ENCODE data around the gene BTBD8.
"Not testable (repeated sequence)": the region's sequence is repeated elsewhere in the genome, so short reads cannot be mapped to it uniquely, and the experiment has no call there.

Gene BTBD8

DNA sequence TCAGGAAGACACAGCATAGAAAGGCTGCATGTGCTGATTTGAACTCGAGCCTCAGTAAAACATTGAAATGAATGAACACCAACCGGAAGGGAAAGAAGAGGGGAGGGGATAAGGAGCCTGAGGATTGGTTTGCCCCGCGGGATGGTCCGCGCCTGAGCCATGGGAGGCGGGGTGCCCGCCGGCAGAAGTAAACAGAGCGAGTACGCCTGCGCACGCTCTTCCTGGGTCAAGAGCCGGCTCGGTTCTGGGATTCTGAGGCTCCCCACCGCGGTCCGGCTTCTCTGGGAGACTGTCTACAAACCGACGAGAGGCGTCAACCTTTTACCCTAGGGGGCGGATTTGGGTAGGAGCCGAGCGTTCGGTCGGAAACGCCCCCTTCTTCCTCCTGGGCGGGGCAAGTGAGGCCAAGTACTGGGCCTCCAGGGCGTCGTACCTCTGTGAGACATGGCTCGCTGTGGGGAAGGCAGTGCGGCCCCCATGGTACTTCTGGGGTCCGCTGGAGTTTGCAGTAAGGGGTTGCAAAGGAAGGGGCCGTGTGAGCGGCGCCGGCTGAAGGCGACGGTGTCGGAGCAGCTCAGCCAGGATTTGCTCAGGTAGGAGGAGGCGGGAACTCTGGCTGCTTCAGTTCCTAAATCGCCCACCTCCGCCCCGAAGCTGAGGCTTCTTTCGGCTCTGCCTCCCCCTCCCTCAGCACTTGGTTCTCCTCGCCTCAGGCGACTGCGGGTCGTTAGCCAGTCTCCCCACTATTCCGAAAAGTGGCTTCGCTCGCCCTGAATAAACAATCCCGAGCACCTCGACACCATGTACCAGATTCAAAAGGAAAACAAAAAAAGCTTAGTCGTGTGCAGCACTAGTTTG is at the start of gene BTBD8:
TSS of gene BTBD8 (plus strand) at position 218 of the 858 bp plus-strand sequence. CDS start at position 445, 227 bp downstream.
- peak; percentile 53 to 59 (median 55) for DNase-seq (ENCODE audit: low read depth in 2 of 3, low spot score in 2 of 3)

DNA sequence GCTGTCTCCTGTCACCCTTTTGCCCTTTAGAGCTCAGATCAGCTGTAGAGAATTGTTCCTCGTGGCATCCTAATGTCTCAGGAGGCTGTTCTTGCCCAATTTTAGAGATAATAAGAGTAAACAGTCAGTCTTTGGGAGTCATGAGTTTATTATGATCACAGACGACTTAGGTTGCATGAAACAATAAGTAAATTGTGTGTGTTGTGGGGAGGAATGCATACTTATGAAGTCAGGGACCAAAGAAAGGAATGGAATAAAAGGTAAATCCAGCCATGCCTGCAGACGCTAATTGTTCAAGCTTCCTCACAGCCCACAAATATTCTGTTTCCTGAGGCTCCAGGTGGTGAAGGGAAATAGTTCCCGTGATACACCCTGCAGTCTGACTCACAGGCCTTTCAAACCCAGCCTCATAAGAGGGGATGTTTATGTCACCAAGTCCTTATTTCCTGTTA is 49.5 kb upstream of the BTBD8 start:
- DNase-seq (ENCODE audit: low read depth in 2 of 3, low spot score in 2 of 3) = no peak

DNA sequence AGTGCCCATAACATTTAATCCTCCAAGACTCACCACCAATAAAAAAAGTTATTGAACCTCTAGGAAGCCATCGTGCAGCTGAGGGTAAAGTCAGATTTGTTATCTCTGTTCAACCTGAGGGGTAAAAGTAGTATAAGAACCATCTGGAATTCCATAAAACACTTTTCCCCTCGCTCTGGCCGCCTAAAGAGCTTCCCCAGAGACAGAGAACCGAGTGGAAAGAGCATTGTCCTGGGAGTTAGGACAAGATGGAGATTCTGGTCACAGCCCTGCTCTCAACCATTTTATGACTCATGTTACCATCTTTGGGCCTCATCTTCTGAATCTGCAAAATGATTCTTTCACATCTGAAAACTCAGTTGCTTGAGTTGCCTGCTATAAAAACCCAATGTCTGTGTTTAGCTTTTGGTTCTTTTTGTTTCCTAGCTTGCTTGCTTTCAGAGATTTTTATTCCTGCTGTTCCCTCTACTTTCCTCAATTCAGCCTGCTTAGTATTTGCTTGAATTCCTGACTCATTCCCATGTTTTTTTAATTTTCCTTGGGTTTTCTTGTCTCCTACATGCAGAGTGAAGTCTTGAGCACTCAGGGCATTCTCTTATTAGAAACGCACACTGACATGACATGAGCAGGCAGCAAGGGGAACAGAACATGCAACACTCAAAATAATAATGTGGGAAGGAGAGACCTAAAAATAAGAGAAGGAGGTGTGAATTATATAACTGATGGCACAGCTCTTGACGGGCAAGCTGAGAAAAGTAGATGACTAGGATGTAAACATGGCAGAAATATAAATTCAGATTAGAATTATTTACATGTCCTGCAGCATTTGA is 48.6 kb upstream of the BTBD8 start:
- no peak for DNase-seq (ENCODE audit: low read depth in 2 of 3, low spot score in 2 of 3)

DNA sequence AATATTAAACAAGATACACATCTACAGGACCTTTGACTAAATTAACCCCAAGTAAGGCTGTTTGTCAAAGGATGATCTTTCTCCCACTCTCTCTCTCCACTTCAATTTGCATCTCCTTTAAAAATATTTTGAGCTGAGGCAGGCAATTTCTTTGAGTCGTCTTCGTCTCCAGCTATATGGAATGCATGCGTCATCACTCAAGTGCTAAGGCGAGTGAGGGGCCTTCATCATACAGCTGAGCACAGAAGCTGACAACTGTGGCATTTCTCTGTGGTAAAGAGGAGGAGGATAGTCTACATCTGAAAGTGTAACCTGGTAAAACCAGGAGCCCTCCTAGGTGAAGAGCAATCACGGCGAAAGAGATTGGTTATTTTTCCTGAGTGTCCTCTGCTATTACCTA is 42.7 kb upstream of the BTBD8 start:
- DNase-seq (ENCODE audit: low read depth in 2 of 3, low spot score in 2 of 3) = no peak

GRCh38 chr1:92038695-92039346 is 41.3 kb upstream of the BTBD8 start:
- no peak for DNase-seq (ENCODE audit: low read depth in 2 of 3, low spot score in 2 of 3)

DNA sequence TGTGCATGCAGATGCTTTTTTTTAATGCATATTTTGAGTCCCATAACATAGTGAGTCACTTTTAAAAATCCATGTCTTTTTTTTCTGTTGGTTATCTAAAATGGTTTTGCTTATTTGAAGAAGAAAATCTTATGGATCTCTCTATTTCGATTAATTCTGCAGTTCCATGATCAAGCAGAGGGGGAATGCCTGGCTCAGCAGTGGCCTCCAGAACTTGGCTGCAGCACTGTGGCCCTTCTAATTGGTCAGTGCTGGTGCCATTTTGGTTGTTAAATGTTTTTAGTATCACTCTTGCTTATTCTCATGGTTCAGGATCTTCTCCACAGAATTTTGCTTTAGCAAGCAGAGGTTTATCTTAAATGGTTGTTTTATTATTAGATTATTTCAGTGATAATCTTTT is 39.2 kb upstream of the BTBD8 start:
- no peak for DNase-seq (ENCODE audit: low read depth in 2 of 3, low spot score in 2 of 3)

- no peak for DNase-seq (ENCODE audit: low read depth in 2 of 3, low spot score in 2 of 3)
Measured at GRCh38 chr1:92043621-92044020, 36.5 kb upstream of the BTBD8 start.

GRCh38 chr1:92045766-92046495 is 34.2 kb upstream of the BTBD8 start:
- no peak for DNase-seq (ENCODE audit: low read depth in 2 of 3, low spot score in 2 of 3)

GRCh38 chr1:92051948-92052347 is 28.2 kb upstream of the BTBD8 start:
- no peak for DNase-seq (ENCODE audit: low read depth in 2 of 3, low spot score in 2 of 3)

DNA sequence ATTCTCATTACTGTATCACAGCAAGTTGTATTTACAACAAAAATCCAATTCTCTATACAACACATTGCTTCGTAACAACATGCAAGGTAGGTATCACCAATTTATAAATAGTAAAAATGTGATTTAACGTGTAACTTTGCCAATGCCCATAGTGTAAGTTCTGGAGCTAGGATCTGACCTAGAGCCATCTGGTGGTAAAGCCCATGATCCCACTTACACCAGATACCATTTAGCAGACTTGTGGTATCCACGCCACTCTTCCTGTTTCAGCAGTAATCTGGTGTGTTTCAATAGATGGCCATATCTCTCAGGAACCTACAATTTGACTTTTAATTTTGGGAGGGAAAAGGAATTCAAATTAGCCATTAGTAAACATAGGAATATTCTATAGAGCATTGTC is 15.1 kb upstream of the BTBD8 start:
- no peak for DNase-seq (ENCODE audit: low read depth in 2 of 3, low spot score in 2 of 3)

DNA sequence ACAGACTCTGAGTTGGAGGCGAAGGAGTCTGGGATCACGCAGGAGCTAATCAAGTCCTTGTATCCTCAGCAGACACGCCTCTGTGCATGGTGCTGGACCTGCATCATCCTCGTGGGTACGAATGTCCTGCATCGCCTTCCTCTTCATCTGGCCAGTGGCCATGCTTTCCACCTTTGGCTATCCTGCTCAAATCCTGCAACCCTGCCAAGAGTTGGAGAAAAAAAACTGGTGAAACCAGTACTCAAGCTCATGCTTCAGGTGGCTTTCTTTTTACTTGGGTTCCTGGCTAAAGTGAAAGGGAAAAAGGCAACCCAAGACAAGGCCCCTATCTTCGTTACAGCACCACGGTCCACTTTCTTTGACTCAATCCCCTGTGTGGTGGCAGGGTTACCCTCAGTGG is 13.8 kb upstream of the BTBD8 start:
- DNase-seq (ENCODE audit: low read depth in 2 of 3, low spot score in 2 of 3) = no peak

GRCh38 chr1:92070892-92071291 is 9.3 kb upstream of the BTBD8 start:
- DNase-seq (ENCODE audit: low read depth in 2 of 3, low spot score in 2 of 3) = no peak

GRCh38 chr1:92074446-92074845 is 5.7 kb upstream of the BTBD8 start:
- DNase-seq (ENCODE audit: low read depth in 2 of 3, low spot score in 2 of 3) = not testable (repeated sequence)

DNA sequence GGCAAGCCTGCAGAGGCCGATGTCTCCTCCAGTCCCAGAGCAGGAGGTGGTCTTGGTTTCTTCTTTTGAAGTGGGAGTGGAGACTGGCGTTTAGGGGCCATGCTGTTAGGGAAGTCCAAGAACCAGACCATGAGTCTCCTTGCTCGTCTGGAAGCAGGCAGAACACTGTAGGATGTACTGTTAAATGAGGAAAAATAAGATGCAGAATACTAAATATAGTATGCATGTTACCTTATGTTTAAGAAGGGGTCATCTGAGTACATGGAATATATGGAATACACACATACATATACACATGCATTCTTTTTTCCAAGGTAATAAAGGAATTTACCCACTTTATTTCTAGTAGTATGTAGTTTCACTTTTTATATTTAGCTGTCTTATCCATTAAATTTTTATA is 4.8 kb upstream of the BTBD8 start, which contains the start of gene SETSIP:
TSS of gene SETSIP (minus strand) at position 101 of the 400 bp plus-strand sequence. CDS start at position 101, 0 bp downstream.
- DNase-seq (ENCODE audit: low read depth in 2 of 3, low spot score in 2 of 3) = no peak

DNA sequence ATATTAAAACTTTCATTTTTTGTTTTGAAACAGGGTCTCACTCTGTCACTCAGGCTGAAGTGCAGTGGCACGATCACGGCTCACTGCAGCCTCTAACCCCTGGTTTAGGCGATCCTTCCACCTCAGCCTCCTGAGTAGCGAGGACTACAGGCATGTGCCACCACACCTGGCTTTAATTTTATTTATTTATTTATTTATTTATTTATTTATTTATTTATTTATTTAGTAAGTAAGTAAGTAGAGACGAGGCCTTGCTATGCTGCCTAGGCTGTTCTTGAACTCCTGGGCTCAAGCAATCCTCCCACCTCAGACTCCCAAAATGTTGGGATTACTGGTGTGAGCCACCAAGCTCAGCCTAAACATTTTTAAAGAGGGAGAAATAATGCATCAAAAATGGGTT is 3.8 kb upstream of the BTBD8 start:
- DNase-seq (ENCODE audit: low read depth in 2 of 3, low spot score in 2 of 3) = no peak

DNA sequence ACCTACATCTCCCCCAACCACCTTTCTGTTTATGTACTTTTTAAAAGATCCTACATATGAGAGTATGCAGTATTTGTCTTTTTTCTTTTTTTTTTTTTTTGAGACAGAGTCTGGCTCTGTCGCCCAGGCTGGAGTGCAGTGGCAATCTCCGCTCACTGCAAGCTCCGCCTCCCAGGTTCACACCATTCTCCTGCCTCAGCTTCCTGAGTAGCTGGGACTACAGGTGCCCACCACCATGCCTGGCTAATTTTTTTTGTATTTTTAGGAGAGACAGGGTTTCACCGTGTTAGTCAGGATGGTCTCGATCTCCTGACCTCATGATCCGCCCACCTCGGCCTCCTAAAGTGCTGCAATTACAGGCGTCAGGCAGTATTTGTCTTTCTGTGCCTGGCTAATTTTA is 2.1 kb upstream of the BTBD8 start:
- DNase-seq (ENCODE audit: low read depth in 2 of 3, low spot score in 2 of 3) = not testable (repeated sequence)

GRCh38 chr1:92079441-92079840 is 704 bp upstream of the BTBD8 start:
- DNase-seq (ENCODE audit: low read depth in 2 of 3, low spot score in 2 of 3) = no peak

DNA sequence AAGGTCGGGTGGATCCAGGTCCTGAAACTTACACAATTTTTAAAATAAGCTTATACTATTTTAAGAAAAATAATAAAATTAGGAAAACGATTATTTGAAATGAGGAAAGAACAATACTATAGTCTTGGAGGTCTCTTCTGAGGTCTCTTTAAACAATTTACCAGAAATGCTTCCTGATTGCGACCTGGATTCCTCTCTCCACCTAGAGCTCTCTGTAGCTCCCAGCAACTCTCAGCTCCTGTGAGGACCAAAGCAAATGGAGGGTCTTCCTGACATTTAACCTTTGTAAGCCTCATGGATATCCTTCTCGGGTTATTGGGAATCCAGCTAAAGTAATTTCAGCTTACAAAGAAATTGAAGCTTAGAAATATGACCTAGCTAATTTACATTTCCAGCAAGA is 886 bp downstream of the BTBD8 start:
- DNase-seq (ENCODE audit: low read depth in 2 of 3, low spot score in 2 of 3) = no peak

DNA sequence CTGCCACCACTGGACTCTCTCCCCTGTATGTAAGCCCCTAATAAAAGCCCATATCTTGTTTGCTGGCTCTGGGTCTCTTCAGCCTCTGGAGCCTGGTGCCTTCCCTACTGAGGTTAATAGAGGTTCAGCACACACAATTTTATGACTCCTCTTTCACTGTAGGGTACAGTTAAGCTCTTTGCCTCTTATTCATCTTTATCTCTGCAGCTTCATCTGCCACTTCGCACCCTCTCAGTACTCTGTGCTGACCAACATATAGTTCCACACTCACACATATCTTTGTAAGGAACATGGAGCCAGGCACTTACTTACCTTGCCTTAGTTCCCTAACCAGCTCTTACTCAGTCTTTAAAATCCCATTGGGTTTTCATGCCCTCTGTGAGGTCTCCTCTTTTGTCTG is 4.5 kb downstream of the BTBD8 start:
- no peak for DNase-seq (ENCODE audit: low read depth in 2 of 3, low spot score in 2 of 3)

GRCh38 chr1:92085727-92086126 is 5.6 kb downstream of the BTBD8 start:
- DNase-seq (ENCODE audit: low read depth in 2 of 3, low spot score in 2 of 3) = no peak

DNA sequence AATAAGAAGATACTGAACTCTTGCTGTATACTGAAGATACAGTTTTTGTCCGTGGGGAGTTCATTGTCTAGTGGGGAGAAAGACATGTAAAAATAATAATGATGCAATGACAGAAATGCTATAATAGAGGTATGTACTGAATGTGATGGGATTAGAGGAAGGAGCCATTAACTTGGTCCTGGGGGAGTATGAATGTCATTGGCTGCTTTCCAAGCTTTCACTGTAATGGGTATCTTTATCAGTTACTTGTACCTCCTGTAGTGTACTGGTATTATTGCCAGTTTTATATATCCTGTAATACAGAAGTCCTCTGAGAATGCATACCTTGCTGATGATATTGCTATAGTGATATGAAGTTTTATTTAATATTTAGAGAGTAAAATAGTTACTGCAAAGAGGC is 7.4 kb downstream of the BTBD8 start:
- DNase-seq (ENCODE audit: low read depth in 2 of 3, low spot score in 2 of 3) = no peak

All from activated CD8-positive, alpha-beta memory T cell treated with anti-CD3 and anti-CD28 coated beads for 48 hours (primary cell).